ENCODE measurements around the gene CRYZ. TPM values are rescaled to one million over a fixed set of nuclear protein-coding genes. Genes with fewer than 3 reads are reported as not detected.
A peak's percentile ranks its signal among the peaks of the same experiment; 100 is the strongest.

CRYZ gene
- total and polyA plus RNA-seq, 2 of the 4 experiments (the other 2 are of a cell fraction) = 40.6 to 43.4 TPM

DNA sequence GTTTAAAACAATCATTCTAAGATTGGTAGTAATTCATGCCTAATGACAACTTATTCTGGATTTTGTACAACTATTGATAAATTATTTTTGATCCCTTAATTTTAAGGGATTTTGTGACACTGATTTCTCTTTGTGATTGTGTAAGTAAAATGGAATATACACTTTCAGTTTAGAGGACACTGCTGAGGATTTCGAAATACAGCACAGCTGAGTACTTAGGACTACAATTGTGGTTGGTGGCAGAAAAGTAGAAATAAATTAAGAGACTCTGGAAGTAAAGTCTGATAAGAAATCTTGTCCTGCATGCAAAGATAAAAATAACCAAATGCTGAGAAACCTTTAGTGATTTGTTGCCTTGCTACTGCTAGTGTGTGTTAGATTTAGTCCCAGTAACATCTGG is 40.1 kb upstream of the CRYZ start:
- no peak overlapping the region for H3K4me2 ChIP-seq (ENCODE audit: low read depth, low read length)
- in situ Hi-C loops (cut with MboI; ENCODE audit: low sequenced_read_pairs) = no loop called here

More for the DNA sequence above, 40.1 kb upstream of the CRYZ start:
- H3K36me3 ChIP-seq (ENCODE audit: control insufficient read depth, insufficient read depth, low read length) = no peaks in the 10 kb centered on the region
- H3K9ac ChIP-seq (ENCODE audit: low read depth, low read length) = no peak overlapping the region
- H3K18ac ChIP-seq (ENCODE audit: low read depth, low read length) = no peak overlapping the region
- H2BK20ac ChIP-seq (ENCODE audit: low read depth, low read length) = no peak overlapping the region
- dilution Hi-C loops (cut with HindIII; ENCODE audit: low sequenced_read_pairs, unreplicated experiment) (no loop called here), intact Hi-C loops (cut with micrococcal nuclease) (loop anchor here (1.0 to 5.0 kb wide), 5 partner anchors 109 to 859 kb away; no protein-coding TSS in a partner anchor)
- no peak overlapping the region for H2AFZ ChIP-seq (replicated peaks; ENCODE audit: low read length, poor library complexity)
- no peak overlapping the region for H3K23ac ChIP-seq (ENCODE audit: low read depth, low read length)
- H2BK5ac ChIP-seq (ENCODE audit: low read depth, low read length, poor library complexity, severe bottlenecking) = no peak overlapping the region
- no peak overlapping the region for H4K5ac ChIP-seq (ENCODE audit: low read depth, low read length)
- H2AK9ac ChIP-seq (replicated peaks; ENCODE audit: low read depth, low read length, poor library complexity) = no peak overlapping the region
- no peak overlapping the region for H3K4me3 ChIP-seq (ENCODE audit: insufficient read depth, low read depth, low read length)
- no peak overlapping the region for H3K56ac ChIP-seq (ENCODE audit: extremely low read depth, insufficient read depth, low read length)
- no peak overlapping the region for H2BK15ac ChIP-seq (ENCODE audit: low read depth, low read length)
- no peak overlapping the region for H4K91ac ChIP-seq (ENCODE audit: insufficient read depth, low read depth, low read length)
- BruUV-seq (replicated peaks) = no TSS peak
- H3K9me1 ChIP-seq (ENCODE audit: insufficient read depth, low read length) = no peaks in the 10 kb centered on the region
- no peak overlapping the region for H3K14ac ChIP-seq (replicated peaks; ENCODE audit: low read depth, low read length)
- no peaks in the 10 kb centered on the region for H4K20me1 ChIP-seq (ENCODE audit: insufficient read depth, low read length)
- ATAC-seq (ENCODE audit: low read depth) (no peak), DNase-seq (peak; percentile 16)
- H3K4ac ChIP-seq (ENCODE audit: low read depth, low read length) = no peak overlapping the region
- H3K27ac ChIP-seq (ENCODE audit: insufficient read depth, low read length) = no peak overlapping the region
- H4K8ac ChIP-seq (ENCODE audit: low read depth in 2 of 2, low read length in 2 of 2) = no peak overlapping the region
- no peak overlapping the region for H2AK5ac ChIP-seq (ENCODE audit: low read depth, low read length)
- ChIA-PET POLR2A (ENCODE audit: unreplicated experiment) (no interaction called here), CTCF (interaction anchor here (1.2 kb wide), 1 partner anchor 423 kb away, joined by 4 read pairs; no protein-coding TSS in a partner anchor)
- TF ChIP-seq CEBPB (IDR thresholded peaks at IDR 0.05; ENCODE audit: low read depth, low read length) (0 out of 2 replicates have a peak, but pooled peaks have one; percentile 49), CTCF (conservative IDR thresholded peaks at IDR 0.05; ENCODE audit: low read depth, low read length) (no peak), RFX5 (IDR thresholded peaks at IDR 0.05; ENCODE audit: low read depth, low read length) (no peak), FOS (IDR thresholded peaks at IDR 0.05; ENCODE audit: low read depth, low read length) (no peak), ELK1 (IDR thresholded peaks at IDR 0.05; ENCODE audit: borderline replicate concordance, low read depth, low read length) (no peak), POLR2A (IDR thresholded peaks at IDR 0.05; ENCODE audit: low read depth, low read length) (no peak)
- no peaks in the 10 kb centered on the region for H3K27me3 ChIP-seq (ENCODE audit: control insufficient read depth, insufficient read depth, low read length)
- WGBS, 2 experiments (ENCODE audit: extremely low coverage in 2 of 2, insufficient read length in 1 of 2) = 14% methylated on average over 1 of the region's 1 CpG; no CpG with 5 or more reads in 1 of the 2 experiments
- H3K9me3 ChIP-seq (ENCODE audit: control insufficient read depth, insufficient read depth, low read length) = no peaks in the 10 kb centered on the region
- no peak overlapping the region for H2BK120ac ChIP-seq (ENCODE audit: low read depth, low read length)
- H3K4me1 ChIP-seq (ENCODE audit: control insufficient read depth, insufficient read depth, low read length) = no peaks in the 10 kb centered on the region
- no peaks in the 10 kb centered on the region for H3K79me1 ChIP-seq (ENCODE audit: low read depth in 1 of 2, low read length in 2 of 2)

All from IMR-90 (cell line).